ENCODE measurements around the gene IDH2.

DNA sequence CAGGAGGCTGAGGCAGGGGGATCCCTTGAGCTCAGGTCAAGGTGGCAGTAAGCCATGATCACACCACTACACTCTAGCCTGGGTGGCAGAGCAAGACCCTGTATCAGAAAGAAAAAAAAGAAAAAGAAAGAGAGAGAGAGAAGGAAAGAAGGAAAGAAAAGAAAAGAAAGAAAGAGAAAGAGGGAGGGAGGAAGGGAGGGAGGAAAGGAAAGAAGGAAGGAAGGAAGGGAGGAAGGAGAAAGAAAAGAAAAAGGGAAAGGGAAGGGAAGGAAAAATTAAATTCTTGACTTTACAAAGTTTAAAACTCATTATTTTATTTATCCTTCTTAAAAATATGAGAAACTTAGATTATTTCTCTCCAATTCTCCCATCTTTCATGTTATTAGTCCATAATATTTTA lies 17.1 kb upstream of the IDH2 start:
- TF ChIP-seq EP300 (IDR thresholded peaks at IDR 0.05) (no peak), POLR2A (IDR thresholded peaks at IDR 0.05) (no peak)

Data from upper lobe of left lung (tissue), 4 donors.